Measurements from ENCODE around the gene LEKR1. TPM values are rescaled to one million over a fixed set of nuclear protein-coding genes. Genes with fewer than 3 reads are reported as not detected.

LEKR1 gene
- total and polyA plus RNA-seq, 3 donors from 2014 or later = 9.7 to 23.0 (median 22.9) TPM

DNA sequence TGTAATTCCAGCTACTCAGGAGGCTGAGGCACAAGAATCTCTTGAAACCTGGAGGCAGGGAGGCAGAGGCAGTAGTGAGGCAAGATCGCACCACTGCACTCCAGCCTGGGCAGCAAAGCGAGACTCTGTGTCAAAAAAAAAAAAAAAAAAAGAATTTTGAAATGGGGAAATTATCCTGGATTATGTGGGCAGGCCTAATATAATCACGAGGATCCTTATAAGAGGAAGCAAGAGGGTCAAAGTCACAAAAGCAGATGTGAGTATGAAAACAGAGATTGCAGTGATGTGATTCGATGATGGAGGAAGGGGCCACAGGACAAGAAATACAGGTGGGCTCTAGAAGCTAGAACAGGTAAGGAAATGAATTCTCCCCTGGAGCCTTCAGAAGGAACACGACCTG is 159.6 kb downstream of the LEKR1 start:
- intact Hi-C loops (cut with DNase I; ENCODE audit: low total_unique reads) = no loop called here
- no peak overlapping the region for H3K27ac ChIP-seq

DNA sequence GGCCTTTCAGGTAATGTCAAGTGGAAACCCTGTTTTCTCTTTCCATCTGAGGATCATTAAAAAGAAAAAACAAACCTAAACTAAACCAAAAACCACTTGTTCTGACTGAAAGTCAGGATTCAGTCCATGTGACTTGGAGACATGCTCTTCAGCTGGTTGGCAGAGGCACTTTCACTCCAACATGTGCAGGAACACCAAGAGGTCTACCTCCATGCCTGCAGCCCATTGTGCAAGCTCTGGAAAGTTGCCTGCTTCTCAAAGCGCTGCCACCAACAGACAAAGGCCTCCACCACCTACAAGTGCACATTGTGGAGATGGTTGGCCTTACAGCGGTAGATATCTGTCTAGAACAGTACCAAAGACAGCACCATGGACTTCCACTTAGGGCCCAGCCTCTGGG is 161.8 kb downstream of the LEKR1 start:
- Histone ChIP-seq H3K36me3 (ENCODE audit: low read depth, missing control alignments) (no peaks in the 10 kb centered on the region), H3K4me1 (no peaks in the 10 kb centered on the region), H3K27me3 (no peaks in the 10 kb centered on the region), H3K9me3 (no peaks in the 10 kb centered on the region), H3K4me3 (no peak overlapping the region), H3K27ac (no peak overlapping the region)
- WGBS, 2 donors = 90 to 95% methylated on average over 2 of the region's 2 CpGs
- TF ChIP-seq, protein P1, sequence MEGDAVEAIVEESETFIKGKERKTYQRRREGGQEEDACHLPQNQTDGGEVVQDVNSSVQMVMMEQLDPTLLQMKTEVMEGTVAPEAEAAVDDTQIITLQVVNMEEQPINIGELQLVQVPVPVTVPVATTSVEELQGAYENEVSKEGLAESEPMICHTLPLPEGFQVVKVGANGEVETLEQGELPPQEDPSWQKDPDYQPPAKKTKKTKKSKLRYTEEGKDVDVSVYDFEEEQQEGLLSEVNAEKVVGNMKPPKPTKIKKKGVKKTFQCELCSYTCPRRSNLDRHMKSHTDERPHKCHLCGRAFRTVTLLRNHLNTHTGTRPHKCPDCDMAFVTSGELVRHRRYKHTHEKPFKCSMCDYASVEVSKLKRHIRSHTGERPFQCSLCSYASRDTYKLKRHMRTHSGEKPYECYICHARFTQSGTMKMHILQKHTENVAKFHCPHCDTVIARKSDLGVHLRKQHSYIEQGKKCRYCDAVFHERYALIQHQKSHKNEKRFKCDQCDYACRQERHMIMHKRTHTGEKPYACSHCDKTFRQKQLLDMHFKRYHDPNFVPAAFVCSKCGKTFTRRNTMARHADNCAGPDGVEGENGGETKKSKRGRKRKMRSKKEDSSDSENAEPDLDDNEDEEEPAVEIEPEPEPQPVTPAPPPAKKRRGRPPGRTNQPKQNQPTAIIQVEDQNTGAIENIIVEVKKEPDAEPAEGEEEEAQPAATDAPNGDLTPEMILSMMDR (IDR thresholded peaks at IDR 0.05) = no peak
- no peak for TF ChIP-seq POLR2A (IDR thresholded peaks at IDR 0.05)
- intact Hi-C loops (cut with DNase I; ENCODE audit: low total_unique reads) = no loop called here
- no peak for DNase-seq

More for the DNA sequence above, 159.6 kb downstream of the LEKR1 start:
- 84 to 85% methylated on average over 5 of the region's 5 CpGs for WGBS, 2 donors
- H3K4me3 ChIP-seq = no peak overlapping the region
- no peaks in the 10 kb centered on the region for H3K9me3 ChIP-seq
- no peak for DNase-seq
- TF ChIP-seq, protein P1 (IDR thresholded peaks at IDR 0.05) = no peak
- no peak for TF ChIP-seq POLR2A (IDR thresholded peaks at IDR 0.05)
- no peaks in the 10 kb centered on the region for H3K36me3 ChIP-seq (ENCODE audit: low read depth, missing control alignments)
- no peaks in the 10 kb centered on the region for H3K27me3 ChIP-seq
- no peaks in the 10 kb centered on the region for H3K4me1 ChIP-seq

DNA sequence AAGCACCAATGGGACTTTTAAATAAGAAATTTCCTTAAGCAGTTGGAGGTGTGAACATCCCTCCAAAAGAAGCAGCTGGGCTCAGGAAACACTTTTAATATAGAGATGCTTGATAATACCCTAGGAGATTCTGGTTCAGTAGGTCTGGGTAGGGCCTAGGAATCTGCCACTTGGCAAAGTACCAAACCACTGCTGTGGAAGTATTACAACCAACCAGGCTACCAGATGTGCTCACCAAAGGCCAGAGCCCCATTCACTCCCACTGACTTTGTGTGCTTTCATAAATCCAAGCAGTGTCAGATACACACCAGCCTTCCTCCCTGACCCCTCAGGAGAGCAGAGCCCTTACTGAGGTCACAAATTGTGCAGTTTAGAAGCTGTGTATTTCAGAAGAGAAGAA is 171.2 kb downstream of the LEKR1 start:
- no peak for DNase-seq
- no peak overlapping the region for H3K4me3 ChIP-seq
- H3K9me3 ChIP-seq = no peaks in the 10 kb centered on the region
- no peak overlapping the region for H3K27ac ChIP-seq
- intact Hi-C loops (cut with DNase I; ENCODE audit: low total_unique reads) = no loop called here
- no peak for TF ChIP-seq POLR2A (IDR thresholded peaks at IDR 0.05)
- TF ChIP-seq, protein P1 (IDR thresholded peaks at IDR 0.05) = no peak
- H3K36me3 ChIP-seq (ENCODE audit: low read depth, missing control alignments) = no peaks in the 10 kb centered on the region
- no peaks in the 10 kb centered on the region for H3K4me1 ChIP-seq
- no peaks in the 10 kb centered on the region for H3K27me3 ChIP-seq

DNA sequence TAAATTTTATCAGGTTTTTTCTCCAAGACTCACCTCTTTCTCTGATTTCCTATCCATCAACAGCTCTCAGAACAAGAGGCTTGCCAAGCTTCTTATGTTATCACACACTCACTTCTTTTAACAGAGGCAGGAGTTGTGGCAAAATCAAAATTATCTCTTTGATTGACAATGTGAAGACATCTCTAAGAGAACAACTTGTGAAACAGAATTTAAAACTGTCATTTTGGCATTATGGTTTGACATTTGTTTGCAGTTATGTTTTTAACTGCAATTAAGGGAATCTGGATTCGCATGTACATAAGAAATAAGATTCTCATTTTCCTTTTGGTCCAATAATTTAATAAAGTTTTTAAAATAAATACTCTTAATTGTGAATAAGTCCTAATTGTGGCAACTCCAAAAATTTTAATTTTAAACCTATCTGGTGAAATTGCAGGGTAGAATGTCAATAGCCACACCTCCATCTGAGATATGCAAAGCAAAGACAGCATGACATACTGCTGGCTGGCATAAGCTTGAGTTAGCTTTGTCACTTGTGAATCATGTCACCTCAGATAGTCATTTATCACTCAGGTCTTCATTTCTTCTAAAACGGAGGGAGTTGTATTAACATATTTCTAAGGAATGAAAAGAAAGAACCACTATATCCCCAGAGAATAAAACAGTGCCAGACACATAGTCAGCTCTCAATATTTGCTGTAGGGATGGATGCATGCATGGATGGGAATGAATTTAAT is 175.2 kb downstream of the LEKR1 start:
- no peaks in the 10 kb centered on the region for H3K4me1 ChIP-seq
- H3K9me3 ChIP-seq = no peaks in the 10 kb centered on the region
- H3K27me3 ChIP-seq = no peaks in the 10 kb centered on the region
- DNase-seq = no peak
- no peaks in the 10 kb centered on the region for H3K36me3 ChIP-seq (ENCODE audit: low read depth, missing control alignments)
- WGBS, 2 donors = 79 to 82% methylated on average over 2 of the region's 2 CpGs
- H3K27ac ChIP-seq = no peak overlapping the region
- intact Hi-C loops (cut with DNase I; ENCODE audit: low total_unique reads) = no loop called here
- no peak for TF ChIP-seq POLR2A (IDR thresholded peaks at IDR 0.05)
- TF ChIP-seq, protein P1 (IDR thresholded peaks at IDR 0.05) = no peak
- no peak overlapping the region for H3K4me3 ChIP-seq

DNA sequence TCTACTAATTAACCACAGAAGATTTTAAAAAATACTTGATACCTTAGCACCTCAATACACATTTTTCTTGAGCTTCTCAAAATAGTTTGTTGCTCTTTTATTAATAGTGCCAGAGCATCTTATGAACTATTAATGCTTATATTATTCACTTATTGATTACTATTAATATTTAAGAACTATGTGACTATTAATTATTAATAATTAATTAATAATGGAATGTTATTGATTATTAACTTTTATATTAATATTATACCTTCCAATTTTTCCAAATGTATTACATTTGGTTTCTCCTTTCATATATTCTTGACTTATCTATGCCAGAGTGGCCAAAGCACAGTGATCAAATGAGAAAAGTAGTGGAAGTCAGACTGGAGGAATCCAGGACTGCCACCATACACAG is 195.5 kb downstream of the LEKR1 start:
- Histone ChIP-seq H3K4me3 (no peak overlapping the region), H3K9me3 (no peaks in the 10 kb centered on the region), H3K4me1 (no peaks in the 10 kb centered on the region), H3K36me3 (ENCODE audit: low read depth, missing control alignments) (no peaks in the 10 kb centered on the region), H3K27me3 (no peaks in the 10 kb centered on the region), H3K27ac (no peak overlapping the region)
- no peak for DNase-seq
- no peak for TF ChIP-seq POLR2A (IDR thresholded peaks at IDR 0.05)
- TF ChIP-seq, protein P1 (IDR thresholded peaks at IDR 0.05) = no peak
- intact Hi-C loops (cut with DNase I; ENCODE audit: low total_unique reads) = no loop called here

All from testis (tissue), 3 donors.